Activated CD4-positive, CD25-positive, alpha-beta regulatory T cell (primary cell): ENCODE data around the gene IZUMO4.

ENCODE experiments used
- DNase-seq, 4 experiments: peaks; one replicate each; lab custom pipeline; 2025; lab: John Stamatoyannopoulos, UW

The IZUMO4 gene

GRCh38 chr19:2096480-2097202, at the start of gene IZUMO4:
TSS of gene IZUMO4 (plus strand) at chr19:2096915. CDS start at chr19:2096946, 31 bp downstream.
- DNase-seq: peak; percentile 99 to 100 (median 100)

GRCh38 chr19:2047076-2047448, 49.7 kb upstream of the IZUMO4 start:
- DNase-seq: no peak

- DNase-seq: no peak
Observed at GRCh38 chr19:2047449-2048103, 49.1 kb upstream of the IZUMO4 start.

- no peak for DNase-seq
Observed at GRCh38 chr19:2048104-2048958, 48.4 kb upstream of the IZUMO4 start.

- no peak for DNase-seq
Observed at GRCh38 chr19:2048959-2049740, 47.6 kb upstream of the IZUMO4 start.

GRCh38 chr19:2049741-2050348, 46.9 kb upstream of the IZUMO4 start:
- DNase-seq: peak in 3 of 4 experiments; percentile 26 to 44 (median 42)

- peak in 1 of 4 experiments; percentile 52 for DNase-seq
Observed at GRCh38 chr19:2050349-2050990, 46.2 kb upstream of the IZUMO4 start.

GRCh38 chr19:2050991-2051772, 45.5 kb upstream of the IZUMO4 start, which contains the start of gene MKNK2:
TSS of gene MKNK2 (minus strand) at chr19:2051244. CDS start at chr19:2050851, 393 bp downstream.
- DNase-seq: peak; percentile 92 to 94 (median 92)

GRCh38 chr19:2051773-2052704, 44.7 kb upstream of the IZUMO4 start:
- DNase-seq: no peak

- DNase-seq: no peak
Observed at GRCh38 chr19:2053601-2054389, 42.9 kb upstream of the IZUMO4 start.

- no peak for DNase-seq
Observed at GRCh38 chr19:2054763-2055162, 42.0 kb upstream of the IZUMO4 start.

GRCh38 chr19:2055931-2056836, 40.5 kb upstream of the IZUMO4 start:
- no peak for DNase-seq

GRCh38 chr19:2056837-2057192, 39.9 kb upstream of the IZUMO4 start:
- DNase-seq: no peak

GRCh38 chr19:2057484-2058469, 38.9 kb upstream of the IZUMO4 start:
- DNase-seq: no peak

GRCh38 chr19:2058570-2059421, 37.9 kb upstream of the IZUMO4 start:
- no peak for DNase-seq
